HepG2 (cell line): ENCODE results near the gene HACL1. TPM values are rescaled to one million over a fixed set of nuclear protein-coding genes. Genes with fewer than 3 reads are reported as not detected.

ENCODE experiments used
- CREM ChIP-seq, 2 experiments: sonication (generic) in 1 of 2; formaldehyde crosslinking in 1 of 2; IDR thresholded peaks; 2 replicates each; pipeline versions ENCODE4 v1.4.0 to v1.6.1; 2016 to 2020; ENCODE audit warnings: antibody characterized with exemption in 1 of 2, mild to moderate bottlenecking in 1 of 2, missing genetic modification reagents in 1 of 2
- GATAD1 ChIP-seq: IDR thresholded peaks from 2 replicates; pipeline ENCODE4 v1.6.1; 2016; ENCODE audit warnings: missing genetic modification reagents, missing compliant biosample characterization
- HIC2 ChIP-seq: sonication (generic); formaldehyde crosslinking; IDR thresholded peaks from 2 replicates; pipeline ENCODE4 v1.9.0; 2022; ENCODE audit warnings: low read depth, missing genetic modification reagents
- NFE2L1 ChIP-seq: sonication (generic); formaldehyde crosslinking; IDR thresholded peaks from 2 replicates; pipeline ENCODE4 v1.4.0; 2020; ENCODE audit warnings: missing genetic modification reagents, mild to moderate bottlenecking, borderline replicate concordance
- PBX2 ChIP-seq: IDR thresholded peaks from 2 replicates; pipeline ENCODE4 v1.6.1; 2016; ENCODE audit warnings: control low read depth
- POLR2A ChIP-seq, 2 experiments: IDR thresholded peaks; 2 replicates each; pipeline ENCODE4 v1.6.1; 2011; ENCODE audit warnings: low read depth in 2 of 2, low read length in 2 of 2, mild to moderate bottlenecking in 1 of 2, moderate library complexity in 1 of 2; ENCODE audit not compliant: insufficient read depth in 1 of 2
- PREB ChIP-seq: sonication (generic); formaldehyde crosslinking; IDR thresholded peaks from 2 replicates; pipeline ENCODE4 v1.4.0; 2020; ENCODE audit warnings: missing genetic modification reagents
- RBAK ChIP-seq: sonication (generic); formaldehyde crosslinking; IDR thresholded peaks from 2 replicates; pipeline ENCODE4 v1.5.1; 2020; ENCODE audit warnings: mild to moderate bottlenecking, missing genetic modification reagents
- SAP130 ChIP-seq: IDR thresholded peaks from 2 replicates; pipeline ENCODE4 v1.6.1; 2016; ENCODE audit warnings: low read depth
- ZBTB26 ChIP-seq: IDR thresholded peaks from 2 replicates; pipeline ENCODE4 v1.6.1; 2016; ENCODE audit warnings: missing compliant biosample characterization, missing genetic modification reagents, borderline replicate concordance
- ZFP1 ChIP-seq: IDR thresholded peaks from 2 replicates; pipeline ENCODE4 v1.6.1; 2016
- ZFP37 ChIP-seq: sonication (generic); formaldehyde crosslinking; IDR thresholded peaks from 2 replicates; pipeline ENCODE4 v1.4.0; 2020; ENCODE audit warnings: missing genetic modification reagents, borderline replicate concordance
- ZFP41 ChIP-seq: sonication (generic); formaldehyde crosslinking; IDR thresholded peaks from 2 replicates; pipeline ENCODE4 v1.4.0; 2020; ENCODE audit warnings: mild to moderate bottlenecking, missing genetic modification reagents, borderline replicate concordance
- ZFYVE20 ChIP-seq: sonication (generic); formaldehyde crosslinking; IDR thresholded peaks from 2 replicates; pipeline ENCODE4 v1.8.0; 2023; ENCODE audit warnings: low read depth, mild to moderate bottlenecking, moderate library complexity, missing genetic modification reagents, borderline replicate concordance
- ZMAT3 ChIP-seq: sonication (generic); formaldehyde crosslinking; conservative IDR thresholded peaks from 2 replicates; pipeline ENCODE4 v1.7.0; 2021; ENCODE audit warnings: missing genetic modification reagents
- ZNF256 ChIP-seq: sonication (generic); formaldehyde crosslinking; conservative IDR thresholded peaks from 2 replicates; pipeline ENCODE4 v1.4.0; 2020; ENCODE audit warnings: missing genetic modification reagents
- ZNF335 ChIP-seq: sonication (generic); formaldehyde crosslinking; IDR thresholded peaks from 2 replicates; pipeline ENCODE4 v1.4.0; 2020; ENCODE audit warnings: missing genetic modification reagents
- ZNF33B ChIP-seq: sonication (generic); formaldehyde crosslinking; IDR thresholded peaks from 2 replicates; pipeline ENCODE4 v1.5.1; 2020; ENCODE audit warnings: mild to moderate bottlenecking, missing genetic modification reagents
- ZNF784 ChIP-seq: sonication (generic); formaldehyde crosslinking; IDR thresholded peaks from 2 replicates; pipeline ENCODE4 v1.5.1; 2020; ENCODE audit warnings: missing genetic modification reagents, mild to moderate bottlenecking, borderline replicate concordance
- ZNF879 ChIP-seq: sonication (generic); formaldehyde crosslinking; IDR thresholded peaks from 2 replicates; pipeline ENCODE4 v1.8.1; 2023; ENCODE audit warnings: missing genetic modification reagents
- polyA plus RNA-seq, 8 experiments: library from polyadenylated mRNA; depleted of rRNA in 3 of 8; stranded (reverse) in 7 of 8; unstranded in 1 of 8; fragments of >200 nt; fragmentation: Illumina TruSeq in 4 of 8; extraction: Trizol in 4 of 8; gene quantifications; 2 replicates each; pipeline versions ENCODE4 v1.2.1 to v1.2.3, GENCODE V29; 2011 to 2016; ENCODE audit warnings: low read depth in 4 of 8, missing spikeins in 1 of 8, mixed read lengths in 1 of 8; ENCODE audit not compliant: insufficient read depth in 1 of 8
- total RNA-seq, 5 experiments: library from RNA; depleted of rRNA; stranded (reverse); fragments of >200 nt; fragmentation: Illumina TruSeq; extraction: Trizol; gene quantifications; 2 replicates each; pipeline ENCODE4 v1.2.3, GENCODE V29; 2016; ENCODE audit warnings: low read depth in 1 of 5

Gene HACL1
- total and polyA plus RNA-seq, 2 of the 13 experiments (the other 11 are each of a cell fraction or from before 2014, with no cell fraction given), result 22.1 to 25.7 TPM

GRCh38 chr3:15601399-15602145 lies at the start of gene HACL1, which contains the start of gene BTD (continued):
- TF ChIP-seq ZFP1 (0 out of 2 replicates have a peak, but pooled peaks have one; percentile 44), ZFYVE20 (CRISPR knock-in tag) (no peak), SAP130 (peak; percentile 88), ZBTB26 (CRISPR knock-in tag) (0 out of 2 replicates have a peak, but pooled peaks have one; percentile 15), PBX2 (CRISPR knock-in tag) (peak; percentile 98), ZNF879 (CRISPR knock-in tag) (no peak), PREB (CRISPR knock-in tag) (no peak), POLR2A (IDR thresholded peaks at IDR 0.05; ENCODE audit: insufficient read depth in 1 of 2, low read depth in 2 of 2, low read length in 2 of 2) (peak; percentile 88 to 93), GATAD1 (CRISPR knock-in tag) (peak; percentile 89), ZNF256 (CRISPR knock-in tag) (peak; percentile 82), ZNF784 (CRISPR knock-in tag) (no peak), ZMAT3 (CRISPR knock-in tag) (peak; percentile 15; the same call in 1 of the 2 replicates), RBAK (no peak), ZFP41 (CRISPR knock-in tag) (no peak), HIC2 (CRISPR knock-in tag) (peak; percentile 1; the same call in 1 of the 2 replicates), ZNF335 (CRISPR knock-in tag) (peak; percentile 32; the same call in 1 of the 2 replicates), CREM (IDR thresholded peaks at IDR 0.05) (peak; percentile 59), CREM (CRISPR knock-in tag; IDR thresholded peaks at IDR 0.05) (no peak), ZNF33B (CRISPR knock-in tag) (0 out of 2 replicates have a peak, but pooled peaks have one; percentile 66), NFE2L1 (no peak), ZFP37 (CRISPR knock-in tag) (peak; percentile 51; the same call in 1 of the 2 replicates)
